GM19025 (cell line): ENCODE measurements around the gene NOTCH1.

Experiments used
- ATAC-seq: cut with Tn5 transposase; IDR thresholded peaks from one replicate; pipeline ENCODE4 v1.9.1; 2021; ENCODE audit warnings: mild to moderate bottlenecking, low read depth, moderate library complexity; ENCODE audit not compliant: unreplicated experiment

Gene NOTCH1

GRCh38 chr9:136549010-136549980 lies 3.4 kb upstream of the NOTCH1 start:
- ATAC-seq, result no peak

- ATAC-seq, result no peak
Measured at GRCh38 chr9:136547508-136548215, 1.8 kb upstream of the NOTCH1 start.

- no peak for ATAC-seq
Measured at GRCh38 chr9:136546697-136547501, 1.1 kb upstream of the NOTCH1 start.

GRCh38 chr9:136545692-136545964 lies 220 bp downstream of the NOTCH1 start:
- ATAC-seq, result peak; percentile 23

GRCh38 chr9:136544964-136545691 lies 720 bp downstream of the NOTCH1 start:
- peak; percentile 2 for ATAC-seq

- ATAC-seq, result no peak
Measured at GRCh38 chr9:136544548-136544963, 1.3 kb downstream of the NOTCH1 start.

- no peak for ATAC-seq
Measured at GRCh38 chr9:136543830-136544547, 1.9 kb downstream of the NOTCH1 start.

- no peak for ATAC-seq
Measured at GRCh38 chr9:136543280-136543679, 2.6 kb downstream of the NOTCH1 start.

- ATAC-seq, result no peak
Measured at GRCh38 chr9:136542241-136543040, 3.4 kb downstream of the NOTCH1 start.

- ATAC-seq, result no peak
Measured at GRCh38 chr9:136541709-136542108, 4.1 kb downstream of the NOTCH1 start.

- no peak for ATAC-seq
Measured at GRCh38 chr9:136541179-136541578, 4.7 kb downstream of the NOTCH1 start.

GRCh38 chr9:136539427-136540421 lies 6.1 kb downstream of the NOTCH1 start:
- ATAC-seq, result no peak

- no peak for ATAC-seq
Measured at GRCh38 chr9:136538599-136539426, 7.0 kb downstream of the NOTCH1 start.

GRCh38 chr9:136537896-136538598 lies 7.8 kb downstream of the NOTCH1 start:
- ATAC-seq, result no peak

GRCh38 chr9:136537411-136537810 lies 8.4 kb downstream of the NOTCH1 start:
- no peak for ATAC-seq

GRCh38 chr9:136536721-136537241 lies 9.1 kb downstream of the NOTCH1 start:
- ATAC-seq, result no peak
